ENCODE measurements around the gene MIF.

The MIF gene

DNA sequence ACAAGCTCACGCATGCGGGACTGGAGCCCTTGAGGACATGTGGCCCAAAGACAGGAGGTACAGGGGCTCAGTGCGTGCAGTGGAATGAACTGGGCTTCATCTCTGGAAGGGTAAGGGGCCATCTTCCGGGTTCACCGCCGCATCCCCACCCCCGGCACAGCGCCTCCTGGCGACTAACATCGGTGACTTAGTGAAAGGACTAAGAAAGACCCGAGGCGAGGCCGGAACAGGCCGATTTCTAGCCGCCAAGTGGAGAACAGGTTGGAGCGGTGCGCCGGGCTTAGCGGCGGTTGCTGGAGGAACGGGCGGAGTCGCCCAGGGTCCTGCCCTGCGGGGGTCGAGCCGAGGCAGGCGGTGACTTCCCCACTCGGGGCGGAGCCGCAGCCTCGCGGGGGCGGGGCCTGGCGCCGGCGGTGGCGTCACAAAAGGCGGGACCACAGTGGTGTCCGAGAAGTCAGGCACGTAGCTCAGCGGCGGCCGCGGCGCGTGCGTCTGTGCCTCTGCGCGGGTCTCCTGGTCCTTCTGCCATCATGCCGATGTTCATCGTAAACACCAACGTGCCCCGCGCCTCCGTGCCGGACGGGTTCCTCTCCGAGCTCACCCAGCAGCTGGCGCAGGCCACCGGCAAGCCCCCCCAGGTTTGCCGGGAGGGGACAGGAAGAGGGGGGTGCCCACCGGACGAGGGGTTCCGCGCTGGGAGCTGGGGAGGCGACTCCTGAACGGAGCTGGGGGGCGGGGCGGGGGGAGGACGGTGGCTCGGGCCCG lies at the start of gene MIF:
MIF (plus strand) TSS at position 439 of the 765 bp plus-strand sequence; CDS start at position 531, 92 bp downstream.
- H3K4me1 ChIP-seq (ENCODE audit: insufficient read depth, low read length), result peaks cover 36% of the 10 kb centered on the region
- peak within 1 kb of the TSS; percentile 67 for H3K9ac ChIP-seq (ENCODE audit: low read depth, low read length)
- peaks cover 29% of the 10 kb centered on the region for H3K36me3 ChIP-seq (ENCODE audit: insufficient read depth, low read length)
- ATAC-seq (ENCODE audit: insufficient read depth, low read depth), result peak; percentile 89
- peak within 1 kb of the TSS; percentile 92 for H3K27ac ChIP-seq (ENCODE audit: low read length)
- peaks cover 35% of the 10 kb centered on the region for H3K79me2 ChIP-seq (ENCODE audit: insufficient read depth, low read length)
- H3K9me3 ChIP-seq (ENCODE audit: insufficient read depth, low read length, severe bottlenecking), result no peaks in the 10 kb centered on the region
- TF ChIP-seq, protein P1, sequence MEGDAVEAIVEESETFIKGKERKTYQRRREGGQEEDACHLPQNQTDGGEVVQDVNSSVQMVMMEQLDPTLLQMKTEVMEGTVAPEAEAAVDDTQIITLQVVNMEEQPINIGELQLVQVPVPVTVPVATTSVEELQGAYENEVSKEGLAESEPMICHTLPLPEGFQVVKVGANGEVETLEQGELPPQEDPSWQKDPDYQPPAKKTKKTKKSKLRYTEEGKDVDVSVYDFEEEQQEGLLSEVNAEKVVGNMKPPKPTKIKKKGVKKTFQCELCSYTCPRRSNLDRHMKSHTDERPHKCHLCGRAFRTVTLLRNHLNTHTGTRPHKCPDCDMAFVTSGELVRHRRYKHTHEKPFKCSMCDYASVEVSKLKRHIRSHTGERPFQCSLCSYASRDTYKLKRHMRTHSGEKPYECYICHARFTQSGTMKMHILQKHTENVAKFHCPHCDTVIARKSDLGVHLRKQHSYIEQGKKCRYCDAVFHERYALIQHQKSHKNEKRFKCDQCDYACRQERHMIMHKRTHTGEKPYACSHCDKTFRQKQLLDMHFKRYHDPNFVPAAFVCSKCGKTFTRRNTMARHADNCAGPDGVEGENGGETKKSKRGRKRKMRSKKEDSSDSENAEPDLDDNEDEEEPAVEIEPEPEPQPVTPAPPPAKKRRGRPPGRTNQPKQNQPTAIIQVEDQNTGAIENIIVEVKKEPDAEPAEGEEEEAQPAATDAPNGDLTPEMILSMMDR (IDR thresholded peaks at IDR 0.05; ENCODE audit: borderline replicate concordance, extremely low read depth, low read length, poor library complexity, severe bottlenecking), result peak; percentile 88
- TF ChIP-seq EZH2 (IDR thresholded peaks at IDR 0.05; ENCODE audit: borderline replicate concordance, low read depth, low read length, severe bottlenecking), result no peak
- H3K4me3 ChIP-seq (ENCODE audit: low read depth in 1 of 2, low read length in 2 of 2), result peak within 1 kb of the TSS; percentile 73 to 89
- peak; percentile 98 for DNase-seq
- no peaks in the 10 kb centered on the region for H3K27me3 ChIP-seq (ENCODE audit: insufficient read depth, low read length, poor library complexity)
- H3K4me2 ChIP-seq (ENCODE audit: insufficient read depth, low read length), result peak within 1 kb of the TSS; percentile 84
- H2AFZ ChIP-seq (ENCODE audit: low read depth, low read length), result peak within 1 kb of the TSS; percentile 89
- H4K20me1 ChIP-seq (ENCODE audit: insufficient read depth, low read length), result peaks cover 24% of the 10 kb centered on the region

DNA sequence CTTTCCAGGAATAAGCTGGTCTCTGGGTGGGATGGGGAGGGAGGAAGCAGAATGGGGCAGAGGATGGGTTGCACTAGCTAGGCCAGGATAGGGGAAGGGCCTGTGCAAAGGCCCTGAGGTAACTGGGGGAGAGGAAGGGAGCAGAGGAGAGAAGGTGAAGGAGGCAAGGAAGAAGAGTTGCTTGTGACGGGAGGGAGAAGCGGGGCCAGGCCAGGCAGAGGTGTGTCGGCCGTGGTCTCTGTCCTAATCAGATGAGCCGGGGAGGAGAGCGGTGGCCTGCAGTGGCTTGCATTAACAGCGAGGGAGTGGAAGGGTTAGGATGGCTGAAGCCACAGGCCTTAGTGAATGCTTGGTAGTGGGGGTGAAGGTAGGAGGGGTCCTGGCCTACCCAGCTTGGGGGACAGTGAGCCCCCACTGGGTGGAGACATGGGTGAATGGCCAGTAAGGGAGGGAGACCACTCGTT lies 49.4 kb upstream of the MIF start:
- Histone ChIP-seq H3K27me3 (ENCODE audit: insufficient read depth, low read length, poor library complexity) (no peaks in the 10 kb centered on the region), H3K27ac (ENCODE audit: low read length) (no peak overlapping the region)

DNA sequence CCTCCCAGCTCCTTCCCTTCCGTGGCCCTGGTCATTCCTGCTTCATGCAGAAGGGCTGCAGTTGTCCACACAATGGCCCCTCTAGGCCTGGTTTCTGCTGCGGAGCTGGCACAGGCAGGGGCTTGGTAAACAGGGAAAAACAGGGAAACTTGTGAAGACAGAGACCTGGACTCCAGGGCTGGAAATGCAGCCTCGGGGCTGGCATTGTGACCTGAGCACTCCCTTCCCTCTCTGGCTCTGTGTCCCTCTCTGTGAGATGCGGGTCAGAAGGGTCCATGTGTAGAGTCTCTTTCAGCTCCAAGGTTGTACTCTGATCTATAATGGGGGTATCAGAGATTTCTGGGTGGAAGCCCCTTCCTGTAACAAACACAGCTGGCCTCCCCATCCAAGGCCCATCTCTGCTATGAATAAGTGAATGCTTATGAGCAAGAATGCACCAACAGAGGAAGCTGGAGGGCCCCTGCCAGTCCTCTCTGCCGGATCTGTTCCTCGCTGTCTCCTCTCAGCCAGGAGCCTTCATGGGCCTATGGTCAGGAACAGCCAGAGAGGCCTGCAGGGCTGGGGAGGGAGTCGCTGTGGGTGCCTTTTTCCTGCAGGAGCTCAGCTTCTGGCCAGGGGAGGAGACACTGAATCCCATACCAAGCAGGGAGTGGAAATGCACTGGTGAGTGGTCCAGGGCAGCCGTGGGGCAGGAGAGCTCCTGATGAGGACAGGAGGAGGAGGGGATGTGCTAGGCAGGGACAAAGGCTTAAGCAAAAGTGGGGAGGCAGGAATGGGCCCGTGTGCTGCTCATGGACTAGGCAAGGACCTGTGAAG lies 48.7 kb upstream of the MIF start:
- H3K27me3 ChIP-seq (ENCODE audit: insufficient read depth, low read length, poor library complexity), result no peaks in the 10 kb centered on the region
- no peaks in the 10 kb centered on the region for H3K79me2 ChIP-seq (ENCODE audit: insufficient read depth, low read length)
- H4K20me1 ChIP-seq (ENCODE audit: insufficient read depth, low read length), result no peaks in the 10 kb centered on the region
- no peak overlapping the region for H3K4me3 ChIP-seq (ENCODE audit: low read depth in 1 of 2, low read length in 2 of 2)
- no peak overlapping the region for H2AFZ ChIP-seq (ENCODE audit: low read depth, low read length)
- no peak for DNase-seq
- H3K9ac ChIP-seq (ENCODE audit: low read depth, low read length), result no peak overlapping the region
- peaks cover 10% of the 10 kb centered on the region for H3K4me1 ChIP-seq (ENCODE audit: insufficient read depth, low read length)
- ATAC-seq (ENCODE audit: insufficient read depth, low read depth), result no peak
- H3K27ac ChIP-seq (ENCODE audit: low read length), result no peak overlapping the region
- TF ChIP-seq, protein P1 (IDR thresholded peaks at IDR 0.05; ENCODE audit: borderline replicate concordance, extremely low read depth, low read length, poor library complexity, severe bottlenecking), result no peak
- TF ChIP-seq EZH2 (IDR thresholded peaks at IDR 0.05; ENCODE audit: borderline replicate concordance, low read depth, low read length, severe bottlenecking), result no peak
- H3K9me3 ChIP-seq (ENCODE audit: insufficient read depth, low read length, severe bottlenecking), result no peaks in the 10 kb centered on the region
- H3K36me3 ChIP-seq (ENCODE audit: insufficient read depth, low read length), result no peaks in the 10 kb centered on the region
- H3K4me2 ChIP-seq (ENCODE audit: insufficient read depth, low read length), result no peak overlapping the region

More for the DNA sequence above, 49.4 kb upstream of the MIF start:
- TF ChIP-seq, protein P1 (IDR thresholded peaks at IDR 0.05; ENCODE audit: borderline replicate concordance, extremely low read depth, low read length, poor library complexity, severe bottlenecking), result no peak
- TF ChIP-seq EZH2 (IDR thresholded peaks at IDR 0.05; ENCODE audit: borderline replicate concordance, low read depth, low read length, severe bottlenecking), result no peak
- ATAC-seq (ENCODE audit: insufficient read depth, low read depth) (no peak), DNase-seq (no peak)
- Histone ChIP-seq H3K4me2 (ENCODE audit: insufficient read depth, low read length) (no peak overlapping the region), H3K4me3 (ENCODE audit: low read depth in 1 of 2, low read length in 2 of 2) (no peak overlapping the region), H2AFZ (ENCODE audit: low read depth, low read length) (no peak overlapping the region), H3K9me3 (ENCODE audit: insufficient read depth, low read length, severe bottlenecking) (no peaks in the 10 kb centered on the region), H3K79me2 (ENCODE audit: insufficient read depth, low read length) (no peaks in the 10 kb centered on the region), H3K9ac (ENCODE audit: low read depth, low read length) (no peak overlapping the region), H3K36me3 (ENCODE audit: insufficient read depth, low read length) (no peaks in the 10 kb centered on the region), H3K4me1 (ENCODE audit: insufficient read depth, low read length) (peaks cover 11% of the 10 kb centered on the region), H4K20me1 (ENCODE audit: insufficient read depth, low read length) (no peaks in the 10 kb centered on the region)
